ENCODE data around the gene ETS1. TPM values are rescaled to one million over a fixed set of nuclear protein-coding genes. Genes with fewer than 3 reads are reported as not detected.

The ETS1 gene
- total RNA-seq, 2 donors from 2014 or later, result 34.3 to 36.4 TPM

DNA sequence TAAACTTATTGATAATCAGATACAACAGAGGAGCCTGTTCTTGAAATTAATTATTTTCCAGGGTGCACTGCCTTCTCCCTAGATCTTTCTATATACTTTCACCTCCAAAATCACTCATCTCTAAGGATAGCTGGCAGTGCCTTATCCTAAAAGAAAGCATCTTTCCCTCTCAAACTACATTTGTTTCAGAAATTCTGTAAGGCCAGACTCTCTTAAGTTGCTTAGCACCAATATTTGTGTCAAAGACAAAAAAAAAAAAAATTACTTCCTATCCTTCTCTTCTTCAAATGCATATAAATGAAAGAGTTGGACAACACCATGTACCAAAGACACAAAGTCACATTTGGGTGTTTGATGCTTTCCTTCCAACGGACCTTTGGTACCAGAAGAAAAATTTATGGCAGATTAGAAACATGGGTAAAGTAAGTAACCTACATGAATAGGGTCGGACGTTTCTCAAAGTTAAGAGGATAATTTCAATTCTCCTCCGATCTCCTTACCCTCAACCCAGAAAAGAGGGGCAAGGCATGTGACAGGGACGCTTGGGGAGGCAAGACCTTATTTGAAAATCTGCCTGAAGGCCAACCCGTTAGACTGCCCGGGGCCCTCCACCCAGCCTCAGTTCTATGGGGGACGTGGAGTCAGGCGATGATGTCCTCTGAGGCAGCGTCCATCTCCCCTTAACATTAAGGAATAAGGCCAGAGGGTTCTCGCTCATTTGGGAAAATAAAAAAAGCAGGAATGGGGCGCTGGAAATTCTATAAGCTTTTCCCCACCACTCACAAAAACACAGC lies 66.3 kb downstream of the ETS1 start:
- no peak overlapping the region for H3K27ac ChIP-seq (ENCODE audit: low read depth, low read length)
- DNase-seq, result no peak
- no peaks in the 10 kb centered on the region for H3K36me3 ChIP-seq (ENCODE audit: control insufficient read depth, insufficient read depth, low read length)
- Mint-ChIP-seq H3K27ac (no peak overlapping the region), H3K4me1 (peaks cover 70% of the 10 kb centered on the region), H3K27me3 (ENCODE audit: insufficient read depth) (peaks cover 4% of the 10 kb centered on the region), H3K36me3 (ENCODE audit: low read depth) (no peaks in the 10 kb centered on the region), H3K4me3 (peak overlapping the region; percentile 79), H3K9me3 (no peaks in the 10 kb centered on the region)
- 21 to 30% methylated on average over 5 to 11 of the region's 12 CpGs for WGBS, 2 experiments (ENCODE audit: insufficient coverage in 1 of 2, insufficient read length in 1 of 2)
- H3K9me3 ChIP-seq (ENCODE audit: control insufficient read depth, low read length), result no peaks in the 10 kb centered on the region
- peak overlapping the region; percentile 55 for H3K9ac ChIP-seq (ENCODE audit: extremely low read depth, low read length, poor library complexity, severe bottlenecking)
- H3K4me3 ChIP-seq (ENCODE audit: low read length), result peak overlapping the region; percentile 92
- peaks cover 7% of the 10 kb centered on the region for H3K27me3 ChIP-seq (ENCODE audit: control insufficient read depth, insufficient read depth, low read length, poor library complexity, severe bottlenecking)
- peaks cover 39% of the 10 kb centered on the region for H3K4me1 ChIP-seq (ENCODE audit: control insufficient read depth, insufficient read depth, low read length)
- TF ChIP-seq, protein P1, sequence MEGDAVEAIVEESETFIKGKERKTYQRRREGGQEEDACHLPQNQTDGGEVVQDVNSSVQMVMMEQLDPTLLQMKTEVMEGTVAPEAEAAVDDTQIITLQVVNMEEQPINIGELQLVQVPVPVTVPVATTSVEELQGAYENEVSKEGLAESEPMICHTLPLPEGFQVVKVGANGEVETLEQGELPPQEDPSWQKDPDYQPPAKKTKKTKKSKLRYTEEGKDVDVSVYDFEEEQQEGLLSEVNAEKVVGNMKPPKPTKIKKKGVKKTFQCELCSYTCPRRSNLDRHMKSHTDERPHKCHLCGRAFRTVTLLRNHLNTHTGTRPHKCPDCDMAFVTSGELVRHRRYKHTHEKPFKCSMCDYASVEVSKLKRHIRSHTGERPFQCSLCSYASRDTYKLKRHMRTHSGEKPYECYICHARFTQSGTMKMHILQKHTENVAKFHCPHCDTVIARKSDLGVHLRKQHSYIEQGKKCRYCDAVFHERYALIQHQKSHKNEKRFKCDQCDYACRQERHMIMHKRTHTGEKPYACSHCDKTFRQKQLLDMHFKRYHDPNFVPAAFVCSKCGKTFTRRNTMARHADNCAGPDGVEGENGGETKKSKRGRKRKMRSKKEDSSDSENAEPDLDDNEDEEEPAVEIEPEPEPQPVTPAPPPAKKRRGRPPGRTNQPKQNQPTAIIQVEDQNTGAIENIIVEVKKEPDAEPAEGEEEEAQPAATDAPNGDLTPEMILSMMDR (conservative IDR thresholded peaks at IDR 0.05), result no peak

- Histone ChIP-seq H3K4me1 (ENCODE audit: control insufficient read depth, insufficient read depth, low read length) (peaks cover 36% of the 10 kb centered on the region), H3K9ac (ENCODE audit: extremely low read depth, low read length, poor library complexity, severe bottlenecking) (no peak overlapping the region), H3K36me3 (ENCODE audit: control insufficient read depth, insufficient read depth, low read length) (no peaks in the 10 kb centered on the region), H3K4me3 (ENCODE audit: low read length) (peak overlapping the region; percentile 92), H3K27me3 (ENCODE audit: control insufficient read depth, insufficient read depth, low read length, poor library complexity, severe bottlenecking) (peaks cover 7% of the 10 kb centered on the region), H3K9me3 (ENCODE audit: control insufficient read depth, low read length) (no peaks in the 10 kb centered on the region), H3K27ac (ENCODE audit: low read depth, low read length) (no peak overlapping the region)
- DNase-seq, result no peak
- TF ChIP-seq, protein P1 (conservative IDR thresholded peaks at IDR 0.05), result no peak
- Mint-ChIP-seq H3K27me3 (ENCODE audit: insufficient read depth) (peaks cover 4% of the 10 kb centered on the region), H3K4me1 (peaks cover 65% of the 10 kb centered on the region), H3K9me3 (no peaks in the 10 kb centered on the region), H3K4me3 (peak overlapping the region; percentile 79), H3K27ac (no peak overlapping the region), H3K36me3 (ENCODE audit: low read depth) (no peaks in the 10 kb centered on the region)
- 85 to 94% methylated on average over 2 to 7 of the region's 7 CpGs for WGBS, 2 experiments (ENCODE audit: insufficient coverage in 1 of 2, insufficient read length in 1 of 2)
Observed at GRCh38 chr11:128520206-128520887, 67.0 kb downstream of the ETS1 start.

- H3K9ac ChIP-seq (ENCODE audit: extremely low read depth, low read length, poor library complexity, severe bottlenecking), result no peak overlapping the region
- Mint-ChIP-seq H3K27me3 (ENCODE audit: insufficient read depth) (peaks cover 4% of the 10 kb centered on the region), H3K27ac (no peak overlapping the region), H3K4me1 (peaks cover 59% of the 10 kb centered on the region), H3K4me3 (no peak overlapping the region), H3K9me3 (no peaks in the 10 kb centered on the region), H3K36me3 (ENCODE audit: low read depth) (no peaks in the 10 kb centered on the region)
- WGBS, 2 experiments (ENCODE audit: insufficient coverage in 1 of 2, insufficient read length in 1 of 2), result 85 to 87% methylated on average over 4 of the region's 4 CpGs
- no peaks in the 10 kb centered on the region for H3K9me3 ChIP-seq (ENCODE audit: control insufficient read depth, low read length)
- TF ChIP-seq, protein P1 (conservative IDR thresholded peaks at IDR 0.05), result no peak
- H3K4me1 ChIP-seq (ENCODE audit: control insufficient read depth, insufficient read depth, low read length), result peaks cover 29% of the 10 kb centered on the region
- H3K27me3 ChIP-seq (ENCODE audit: control insufficient read depth, insufficient read depth, low read length, poor library complexity, severe bottlenecking), result peaks cover 7% of the 10 kb centered on the region
- H3K4me3 ChIP-seq (ENCODE audit: low read length), result peak overlapping the region; percentile 62
- no peak overlapping the region for H3K27ac ChIP-seq (ENCODE audit: low read depth, low read length)
- no peaks in the 10 kb centered on the region for H3K36me3 ChIP-seq (ENCODE audit: control insufficient read depth, insufficient read depth, low read length)
- no peak for DNase-seq
Observed at GRCh38 chr11:128519338-128519737, 68.0 kb downstream of the ETS1 start.
